Activated CD8-positive, alpha-beta T cell treated with anti-CD3 and anti-CD28 coated beads for 36 hours (primary cell): ENCODE results near the gene CCNDBP1. TPM values are rescaled to one million over a fixed set of nuclear protein-coding genes. Genes with fewer than 3 reads are reported as not detected.
"Not testable (repeated sequence)": the region's sequence is repeated elsewhere in the genome, so short reads cannot be mapped to it uniquely, and the experiment has no call there.

Source experiments
- ATAC-seq: fragments of 200-7000 bp; cut with Tn5 transposase; one replicate; pipeline ENCODE4 v1.10.0; 2021; ENCODE audit warnings: mild to moderate bottlenecking, moderate library complexity
- CTCF ChIA-PET: fragments of 350-600 bp; sonication (Branson Sonifier 250); formaldehyde crosslinking; loops from one replicate; lab custom pipeline; 2021; ENCODE audit warnings: antibody characterized with exemption; lab: Charles Lee
- POLR2A ChIA-PET: fragments of 350-600 bp; sonication (Branson Sonifier 250); formaldehyde crosslinking; loops from one replicate; lab custom pipeline; 2021; ENCODE audit warnings: antibody characterized with exemption; lab: Charles Lee
- DNase-seq: peaks from one replicate; pipeline ENCODE4 v3.0.0-alpha.2; 2020
- H3K27ac Mint-ChIP-seq: one replicate; pipeline ENCODE4 v1.8.0; 2021; ENCODE audit warnings: mild to moderate bottlenecking, mixed read lengths
- H3K27me3 Mint-ChIP-seq: one replicate; pipeline ENCODE4 v1.8.0; 2021; ENCODE audit warnings: mixed read lengths
- H3K36me3 Mint-ChIP-seq: one replicate; pipeline ENCODE4 v1.8.0; 2021; ENCODE audit warnings: low read depth, mixed read lengths
- H3K4me1 Mint-ChIP-seq: one replicate; pipeline ENCODE4 v1.8.0; 2021; ENCODE audit warnings: low read depth, mixed read lengths
- H3K4me3 Mint-ChIP-seq: one replicate; pipeline ENCODE4 v1.8.0; 2021; ENCODE audit warnings: mild to moderate bottlenecking, moderate library complexity, mixed read lengths
- H3K9me3 Mint-ChIP-seq: one replicate; pipeline ENCODE4 v1.8.0; 2021; ENCODE audit warnings: mixed read lengths
- CTCF ChIP-seq: fragments of 200-600 bp; IDR thresholded peaks from one replicate; pipeline ENCODE4 v1.8.0; 2022; ENCODE audit warnings: antibody characterized with exemption, mild to moderate bottlenecking
- intact Hi-C: fragments of 100-400 bp; cut with micrococcal nuclease; formaldehyde crosslinking; loops from one replicate; pipeline ENCODE4 v1.10.0; 2022
- total RNA-seq, 2 experiments: library from RNA; stranded (reverse); gene quantifications; one replicate each; pipeline ENCODE4 v1.2.3, GENCODE V29; 2021

Gene CCNDBP1
- total RNA-seq, 2 experiments from 2014 or later = 49.2 to 54.1 TPM

GRCh38 chr15:43220991-43221403 is 35.8 kb downstream of the CCNDBP1 start, which contains the start of gene EPB42:
EPB42 (minus strand) TSS chr15:43221018; CDS start chr15:43220825, 193 bp downstream.
- Mint-ChIP-seq H3K36me3 (no peaks in the 10 kb centered on the region), H3K4me1 (peaks cover 7% of the 10 kb centered on the region), H3K4me3 (no peak within 1 kb of the TSS), H3K27ac (no peak within 1 kb of the TSS), H3K27me3 (peaks cover 7% of the 10 kb centered on the region), H3K9me3 (peaks cover 2% of the 10 kb centered on the region)
- DNase-seq (no peak), ATAC-seq (no peak)
- ChIA-PET CTCF (interaction anchor here (1.3 to 2.8 kb wide), 2 partner anchors 41 to 64 kb away, joined by 3 to 20 read pairs; no protein-coding TSS in a partner anchor), POLR2A (no interaction called here)
- intact Hi-C loops = no loop called here
- no peak for TF ChIP-seq CTCF

- intact Hi-C loops = no loop called here
- TF ChIP-seq CTCF = no peak
- no peak overlapping the region for H3K27ac Mint-ChIP-seq
- DNase-seq (no peak), ATAC-seq (no peak)
- no peak overlapping the region for H3K4me3 Mint-ChIP-seq
- peaks cover 7% of the 10 kb centered on the region for H3K27me3 Mint-ChIP-seq
- H3K36me3 Mint-ChIP-seq = no peaks in the 10 kb centered on the region
- H3K4me1 Mint-ChIP-seq = peaks cover 7% of the 10 kb centered on the region
- CTCF ChIA-PET = interaction anchor here (0.7 to 2.8 kb wide), 3 partner anchors 29 to 64 kb away, joined by 3 to 20 read pairs (median 3); no protein-coding TSS in a partner anchor
- peaks cover 2% of the 10 kb centered on the region for H3K9me3 Mint-ChIP-seq
- POLR2A ChIA-PET = no interaction called here
Observed at GRCh38 chr15:43221422-43221821, 36.2 kb downstream of the CCNDBP1 start.

GRCh38 chr15:43225201-43225949 is 40.2 kb downstream of the CCNDBP1 start:
- Mint-ChIP-seq H3K9me3 (no peaks in the 10 kb centered on the region), H3K4me3 (no peak overlapping the region), H3K4me1 (peaks cover 7% of the 10 kb centered on the region), H3K36me3 (no peaks in the 10 kb centered on the region), H3K27me3 (peaks cover 5% of the 10 kb centered on the region), H3K27ac (no peak overlapping the region)
- peak; percentile 67 for DNase-seq
- peak; percentile 82 for TF ChIP-seq CTCF
- intact Hi-C loops = loop anchor here (1.0 kb wide), 1 partner anchor 60 kb away; no protein-coding TSS in a partner anchor
- ChIA-PET CTCF (interaction anchor here (0.6 to 9.5 kb wide), 48 partner anchors 9 to 644 kb away, joined by 3 to 219 read pairs (median 4); partner anchors contain the start of genes CCNDBP1, LCMT2, TGM5 and TGM7), POLR2A (no interaction called here)
- ATAC-seq = peak; percentile 96

GRCh38 chr15:43225950-43226255 is 40.7 kb downstream of the CCNDBP1 start:
- CTCF ChIA-PET = interaction anchor here (0.6 to 9.5 kb wide), 42 partner anchors 10 to 644 kb away, joined by 3 to 219 read pairs (median 5); partner anchors contain the start of genes CCNDBP1, LCMT2 and TGM5
- H3K27me3 Mint-ChIP-seq, H3K4me3 Mint-ChIP-seq, H3K4me1 Mint-ChIP-seq, H3K9me3 Mint-ChIP-seq, H3K27ac Mint-ChIP-seq, POLR2A ChIA-PET, H3K36me3 Mint-ChIP-seq: not testable (repeated sequence)
- intact Hi-C loops = loop anchor here (1.0 kb wide), 1 partner anchor 59 kb away; no protein-coding TSS in a partner anchor
- peak; percentile 6 for DNase-seq
- ATAC-seq = peak; percentile 25

- CTCF ChIA-PET = interaction anchor here (0.7 to 9.5 kb wide), 25 partner anchors 9 to 645 kb away, joined by 3 to 219 read pairs (median 7); partner anchors contain the start of genes CCNDBP1, LCMT2 and TGM5
- peaks cover 5% of the 10 kb centered on the region for H3K27me3 Mint-ChIP-seq
Observed at GRCh38 chr15:43226436-43227305, 41.5 kb downstream of the CCNDBP1 start.

More at GRCh38 chr15:43226436-43227305, 41.5 kb downstream of the CCNDBP1 start:
- Mint-ChIP-seq H3K4me1 (peaks cover 7% of the 10 kb centered on the region), H3K9me3 (no peaks in the 10 kb centered on the region), H3K27ac (no peak overlapping the region), H3K4me3 (no peak overlapping the region), H3K36me3 (no peaks in the 10 kb centered on the region)
- ATAC-seq (no peak), DNase-seq (no peak)
- POLR2A ChIA-PET = no interaction called here
- no peak for TF ChIP-seq CTCF
- intact Hi-C loops = no loop called here
